Tibial artery (tissue), 4 donors: Measurements from ENCODE around the gene SLC35F1.

Experiments used
- DNase-seq, 2 donors: peaks; one replicate each; pipeline ENCODE4 v3.0.0-alpha.2; 2019
- H3K27ac ChIP-seq, 2 donors: fragments of 200-600 bp; sonication (generic) in 1 of 2; 1 replicate in 1 of 2; 2 replicates in 1 of 2; pipeline ENCODE4 v1.5.1; 2018 to 2019; ENCODE audit warnings: mild to moderate bottlenecking in 1 of 2
- H3K27me3 ChIP-seq, 2 donors: fragments of 200-600 bp; sonication (generic) in 1 of 2; one replicate each; pipeline versions ENCODE4 v1.5.1 to v1.6.0; 2016 to 2019
- H3K36me3 ChIP-seq, 3 donors: fragments of 200-600 bp; sonication (generic) in 2 of 3; one replicate each; pipeline ENCODE4 v1.5.1; 2016 to 2019; ENCODE audit warnings: mild to moderate bottlenecking in 2 of 3
- H3K4me1 ChIP-seq, 4 donors: fragments of 200-600 bp; sonication (generic) in 2 of 4; 1 replicate in 3 of 4; 2 replicates in 1 of 4; pipeline ENCODE4 v1.5.1; 2016 to 2019
- H3K4me3 ChIP-seq, 2 donors: fragments of 200-600 bp; sonication (generic) in 1 of 2; 1 replicate in 1 of 2; 2 replicates in 1 of 2; pipeline ENCODE4 v1.5.1; 2018 to 2019; ENCODE audit warnings: mild to moderate bottlenecking in 2 of 2
- H3K9me3 ChIP-seq, 3 donors: fragments of 200-600 bp; sonication (generic) in 1 of 3; one replicate each; pipeline ENCODE4 v1.5.1; 2016 to 2019
- intact Hi-C: fragments of 100-400 bp; cut with DNase I; formaldehyde crosslinking; loops from one replicate; pipeline ENCODE4 v1.15.0; 2023; ENCODE audit warnings: low total_unique reads
- TF ChIP-seq, protein P1 (sequence below), 2 experiments: fragments of 200-600 bp in 1 of 2; fragments of 450-650 bp in 1 of 2; IDR thresholded peaks; one replicate each; pipeline ENCODE4 v1.5.1; 2017 to 2019; ENCODE audit warnings: antibody characterized with exemption in 2 of 2, mild to moderate bottlenecking in 1 of 2, moderate library complexity in 1 of 2

Gene SLC35F1

DNA sequence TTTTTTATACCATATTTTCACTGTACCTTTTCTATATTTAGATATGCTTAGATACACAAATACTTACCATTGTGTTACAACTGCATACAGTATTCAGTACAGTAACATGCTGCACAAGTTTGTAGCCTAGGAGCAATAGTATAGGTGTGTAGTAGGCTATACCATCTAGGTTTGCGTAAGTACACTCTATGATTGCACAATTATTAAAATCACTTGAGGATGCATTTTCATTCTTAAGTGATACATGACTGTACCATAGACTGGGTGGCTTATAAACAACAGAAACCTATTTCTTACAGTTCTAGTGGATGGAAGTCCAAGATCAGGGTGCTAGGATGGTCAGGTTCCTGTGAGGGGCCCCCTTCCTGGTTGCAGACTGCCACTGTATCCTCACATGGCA lies 234.1 kb downstream of the SLC35F1 start:
- no peak for DNase-seq
- H3K9me3 ChIP-seq, result no peaks in the 10 kb centered on the region
- intact Hi-C loops, result no loop called here
- H3K36me3 ChIP-seq, result no peaks in the 10 kb centered on the region
- H3K27me3 ChIP-seq, result no peaks in the 10 kb centered on the region
- H3K4me3 ChIP-seq, result no peak overlapping the region
- no peak overlapping the region for H3K27ac ChIP-seq
- TF ChIP-seq, protein P1, sequence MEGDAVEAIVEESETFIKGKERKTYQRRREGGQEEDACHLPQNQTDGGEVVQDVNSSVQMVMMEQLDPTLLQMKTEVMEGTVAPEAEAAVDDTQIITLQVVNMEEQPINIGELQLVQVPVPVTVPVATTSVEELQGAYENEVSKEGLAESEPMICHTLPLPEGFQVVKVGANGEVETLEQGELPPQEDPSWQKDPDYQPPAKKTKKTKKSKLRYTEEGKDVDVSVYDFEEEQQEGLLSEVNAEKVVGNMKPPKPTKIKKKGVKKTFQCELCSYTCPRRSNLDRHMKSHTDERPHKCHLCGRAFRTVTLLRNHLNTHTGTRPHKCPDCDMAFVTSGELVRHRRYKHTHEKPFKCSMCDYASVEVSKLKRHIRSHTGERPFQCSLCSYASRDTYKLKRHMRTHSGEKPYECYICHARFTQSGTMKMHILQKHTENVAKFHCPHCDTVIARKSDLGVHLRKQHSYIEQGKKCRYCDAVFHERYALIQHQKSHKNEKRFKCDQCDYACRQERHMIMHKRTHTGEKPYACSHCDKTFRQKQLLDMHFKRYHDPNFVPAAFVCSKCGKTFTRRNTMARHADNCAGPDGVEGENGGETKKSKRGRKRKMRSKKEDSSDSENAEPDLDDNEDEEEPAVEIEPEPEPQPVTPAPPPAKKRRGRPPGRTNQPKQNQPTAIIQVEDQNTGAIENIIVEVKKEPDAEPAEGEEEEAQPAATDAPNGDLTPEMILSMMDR (IDR thresholded peaks at IDR 0.05), result no peak
- peaks cover 0 to 1% (median 0%) of the 10 kb centered on the region in 4 donors for H3K4me1 ChIP-seq

DNA sequence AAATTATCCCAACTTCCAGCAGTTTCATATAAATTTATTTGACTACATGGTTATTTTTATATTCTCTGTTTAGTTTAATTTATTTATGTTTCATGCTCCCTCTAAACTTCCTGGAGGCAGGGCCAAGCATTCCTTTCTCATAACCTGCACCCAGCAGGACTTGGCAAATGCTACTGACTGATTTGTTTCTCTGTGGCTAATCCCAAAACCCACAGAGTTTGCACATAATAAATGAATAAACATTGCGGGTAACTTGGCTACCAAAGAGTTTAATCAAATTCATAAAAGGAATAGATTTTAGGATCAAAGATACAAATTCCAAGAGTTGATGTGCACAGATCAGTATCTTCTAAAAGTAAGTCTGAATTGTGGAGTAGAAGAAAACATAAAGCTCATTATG lies 239.5 kb downstream of the SLC35F1 start:
- peaks cover 0 to 4% (median 0%) of the 10 kb centered on the region in 4 donors for H3K4me1 ChIP-seq
- DNase-seq, result no peak
- TF ChIP-seq, protein P1 (IDR thresholded peaks at IDR 0.05), result no peak
- no peak overlapping the region for H3K4me3 ChIP-seq
- no peak overlapping the region for H3K27ac ChIP-seq
- no peaks in the 10 kb centered on the region for H3K9me3 ChIP-seq
- no peaks in the 10 kb centered on the region for H3K36me3 ChIP-seq
- H3K27me3 ChIP-seq, result peaks cover 0 to 4% of the 10 kb centered on the region in 2 donors
- intact Hi-C loops, result no loop called here

DNA sequence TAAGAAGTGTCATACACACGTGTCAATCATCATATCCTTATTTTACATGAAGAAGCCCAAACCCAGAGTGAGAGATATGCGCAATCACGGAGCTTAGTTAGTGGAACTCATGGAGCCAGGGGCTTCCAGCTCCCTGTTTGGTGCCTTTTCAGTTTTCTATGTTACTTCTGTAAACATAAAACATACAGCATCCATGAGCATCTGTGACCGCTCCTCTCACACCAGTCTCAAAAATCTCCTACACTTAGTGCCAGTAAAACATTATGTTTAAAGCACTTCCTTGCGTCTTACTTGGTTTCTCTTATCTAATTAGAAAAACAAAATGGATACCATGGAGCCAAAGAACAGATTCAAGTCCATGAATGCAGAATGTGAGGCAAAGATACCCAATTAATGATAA lies 240.4 kb downstream of the SLC35F1 start:
- Histone ChIP-seq H3K9me3 (no peaks in the 10 kb centered on the region), H3K4me1 (peaks cover 0 to 4% (median 0%) of the 10 kb centered on the region in 4 donors), H3K36me3 (no peaks in the 10 kb centered on the region), H3K4me3 (no peak overlapping the region), H3K27me3 (peaks cover 0 to 4% of the 10 kb centered on the region in 2 donors), H3K27ac (no peak overlapping the region)
- TF ChIP-seq, protein P1 (IDR thresholded peaks at IDR 0.05), result no peak
- no peak for DNase-seq
- intact Hi-C loops, result no loop called here

DNA sequence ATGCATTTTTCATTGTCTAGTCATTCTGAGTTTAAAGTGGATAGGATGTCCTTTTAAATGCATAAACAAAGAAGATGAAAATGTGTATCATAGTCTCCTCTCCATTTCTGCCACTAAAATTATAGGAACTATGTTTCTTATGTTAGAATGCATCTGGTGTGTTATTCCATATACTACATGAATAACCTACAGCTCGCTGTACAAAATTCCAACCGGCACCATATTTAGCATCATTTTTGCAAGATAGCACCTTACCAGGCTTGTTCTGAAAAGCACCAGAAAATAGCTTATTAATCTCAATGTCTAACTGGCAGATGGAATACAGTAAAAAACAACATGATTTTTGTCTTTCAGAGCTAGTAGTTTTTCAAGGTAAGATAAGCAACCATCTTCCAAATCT lies 241.5 kb downstream of the SLC35F1 start:
- peaks cover 0 to 4% of the 10 kb centered on the region in 2 donors for H3K27me3 ChIP-seq
- H3K4me1 ChIP-seq, result peaks cover 0 to 4% (median 0%) of the 10 kb centered on the region in 4 donors
- H3K36me3 ChIP-seq, result no peaks in the 10 kb centered on the region
- TF ChIP-seq, protein P1 (IDR thresholded peaks at IDR 0.05), result no peak
- no peak overlapping the region for H3K27ac ChIP-seq
- DNase-seq, result no peak
- no peaks in the 10 kb centered on the region for H3K9me3 ChIP-seq
- intact Hi-C loops, result no loop called here
- no peak overlapping the region for H3K4me3 ChIP-seq

DNA sequence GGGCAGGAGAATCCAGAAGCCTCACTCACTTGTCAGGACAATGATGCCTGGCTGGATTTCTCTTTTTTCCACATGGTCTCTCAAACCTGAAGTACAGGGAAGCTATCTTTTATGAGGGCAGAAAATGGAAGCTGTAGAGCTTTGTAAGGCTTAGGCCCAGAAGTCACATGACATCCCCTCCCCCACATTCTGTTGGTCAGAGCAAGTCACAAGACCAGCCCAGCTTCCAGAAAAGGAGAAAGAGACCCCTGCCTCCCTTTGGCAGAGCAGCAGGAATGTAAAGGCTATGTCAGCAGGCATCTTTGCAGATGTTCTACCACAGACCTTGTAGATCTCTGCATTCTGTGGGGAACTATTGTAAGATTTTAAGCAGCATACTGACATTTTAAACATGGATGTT lies 245.5 kb downstream of the SLC35F1 start:
- intact Hi-C loops, result no loop called here
- Histone ChIP-seq H3K4me3 (no peak overlapping the region), H3K27ac (no peak overlapping the region), H3K4me1 (no peaks in the 10 kb centered on the region), H3K9me3 (no peaks in the 10 kb centered on the region), H3K36me3 (no peaks in the 10 kb centered on the region), H3K27me3 (peaks cover 0 to 4% of the 10 kb centered on the region in 2 donors)
- TF ChIP-seq, protein P1 (IDR thresholded peaks at IDR 0.05), result no peak
- DNase-seq, result no peak

DNA sequence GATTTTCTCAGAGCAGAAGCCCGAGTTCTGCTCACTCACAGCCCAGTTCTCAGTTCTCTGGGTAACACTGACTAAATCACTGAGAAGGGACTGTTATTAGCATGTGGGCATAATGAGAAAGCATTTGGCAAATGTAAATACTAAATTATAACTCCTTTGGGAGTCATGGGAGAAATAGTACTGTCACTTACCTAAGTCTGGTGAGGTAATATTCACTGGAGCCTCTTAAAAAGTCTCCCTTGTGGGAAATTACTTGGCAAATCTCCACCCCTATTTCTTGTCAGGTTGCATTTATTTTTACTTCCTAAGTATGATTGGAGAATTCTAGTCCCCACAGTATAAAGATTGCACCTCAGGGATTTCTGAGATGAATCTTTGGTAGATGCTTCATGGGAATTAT lies 254.3 kb downstream of the SLC35F1 start:
- H3K36me3 ChIP-seq, result no peaks in the 10 kb centered on the region
- TF ChIP-seq, protein P1 (IDR thresholded peaks at IDR 0.05), result no peak
- no peaks in the 10 kb centered on the region for H3K27me3 ChIP-seq
- no peaks in the 10 kb centered on the region for H3K4me1 ChIP-seq
- no peak for DNase-seq
- intact Hi-C loops, result no loop called here
- H3K9me3 ChIP-seq, result no peaks in the 10 kb centered on the region
- no peak overlapping the region for H3K27ac ChIP-seq
- no peak overlapping the region for H3K4me3 ChIP-seq
